GM19239 (cell line): ENCODE results near the gene TNK2.

Experiments used
- DNase-seq: peaks from one replicate; pipeline ENCODE4 v3.0.0; 2011; ENCODE audit warnings: low spot score; ENCODE audit not compliant: insufficient read length
- FAIRE-seq: peaks from 2 replicates; lab custom pipeline; 2011; peaks lifted over from hg19 to GRCh38; lab: Jason Lieb, UNC

TNK2 gene

GRCh38 chr3:195855471-195856409 is 52.6 kb downstream of the TNK2 start:
- no peak for FAIRE-seq
- no peak for DNase-seq

DNA sequence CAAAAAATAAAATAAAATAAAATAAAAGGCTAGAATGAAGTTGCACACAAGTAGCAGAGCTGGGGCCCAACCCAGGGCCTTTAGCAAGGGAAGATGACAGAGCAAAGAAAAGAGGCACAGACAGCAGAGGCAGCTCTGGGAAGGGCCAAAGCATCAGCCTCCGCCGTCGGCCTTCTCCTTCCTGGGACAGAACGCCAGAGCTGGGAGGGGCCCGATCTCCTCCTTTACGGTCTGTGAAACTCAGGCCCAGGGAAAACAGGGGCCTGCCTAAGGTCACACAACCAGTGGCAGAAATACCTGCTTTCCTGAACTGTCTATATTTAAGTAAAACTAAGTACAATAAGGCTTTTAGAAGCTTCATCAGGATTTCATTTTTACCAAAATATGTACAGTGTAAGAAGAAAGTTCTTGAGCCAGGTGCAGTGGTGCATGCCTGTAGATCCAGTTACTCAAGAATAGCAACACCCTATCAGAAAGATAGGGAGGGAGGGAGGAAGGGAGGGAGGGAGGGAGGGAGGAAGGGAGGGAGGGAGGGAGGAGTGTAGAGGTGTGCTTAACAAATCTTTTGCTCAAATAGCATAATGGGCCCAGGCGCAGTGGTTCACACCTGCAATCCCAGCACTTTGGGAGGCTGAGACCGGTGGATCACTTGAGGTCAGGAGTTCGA is 53.6 kb downstream of the TNK2 start:
- DNase-seq (no peak), FAIRE-seq (no peak)

- FAIRE-seq (no peak), DNase-seq (no peak)
These were observed 54.4 kb downstream of the TNK2 start for GRCh38 chr3:195853996-195854395.

- DNase-seq: no peak
- no peak for FAIRE-seq
These were observed 55.3 kb downstream of the TNK2 start for GRCh38 chr3:195853036-195853435.

DNA sequence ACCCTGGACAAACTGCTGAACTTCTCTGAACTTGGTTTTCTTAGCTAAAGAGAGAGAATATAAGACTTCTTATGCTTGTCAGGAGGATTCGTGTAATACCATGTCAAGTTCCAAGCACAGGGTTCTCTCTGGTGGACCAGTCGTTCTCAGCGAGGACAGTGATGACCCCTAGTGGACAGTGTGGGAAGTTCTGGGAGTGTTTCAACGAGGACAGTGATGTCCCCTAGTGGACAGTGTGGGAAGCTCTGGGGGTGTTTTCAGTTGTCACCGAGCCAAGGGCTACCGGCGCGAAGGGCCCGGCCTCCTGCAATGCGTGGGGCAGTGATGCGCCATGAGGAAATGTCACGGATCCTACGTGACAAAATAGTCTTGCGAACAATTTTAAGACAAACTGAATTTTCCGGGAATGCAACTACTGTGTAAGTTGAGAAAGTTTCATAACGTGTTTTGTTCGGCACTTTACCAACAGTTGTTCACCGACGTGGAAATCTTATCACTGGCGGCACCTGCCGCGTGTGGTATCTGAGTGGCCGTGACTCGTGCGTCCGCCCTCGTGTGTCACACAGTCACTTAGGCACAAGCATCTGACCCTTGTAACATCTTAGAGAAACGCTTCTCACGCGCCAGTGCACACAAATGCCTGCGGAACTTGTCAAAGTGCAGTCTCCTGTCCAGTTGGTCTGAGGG is 57.4 kb downstream of the TNK2 start:
- DNase-seq (peak; percentile 93), FAIRE-seq (peak; percentile 95)

GRCh38 chr3:195849322-195850074 is 58.9 kb downstream of the TNK2 start:
- FAIRE-seq (no peak), DNase-seq (no peak)

GRCh38 chr3:195847055-195847950 is 61.0 kb downstream of the TNK2 start:
- no peak for DNase-seq
- FAIRE-seq: no peak

DNA sequence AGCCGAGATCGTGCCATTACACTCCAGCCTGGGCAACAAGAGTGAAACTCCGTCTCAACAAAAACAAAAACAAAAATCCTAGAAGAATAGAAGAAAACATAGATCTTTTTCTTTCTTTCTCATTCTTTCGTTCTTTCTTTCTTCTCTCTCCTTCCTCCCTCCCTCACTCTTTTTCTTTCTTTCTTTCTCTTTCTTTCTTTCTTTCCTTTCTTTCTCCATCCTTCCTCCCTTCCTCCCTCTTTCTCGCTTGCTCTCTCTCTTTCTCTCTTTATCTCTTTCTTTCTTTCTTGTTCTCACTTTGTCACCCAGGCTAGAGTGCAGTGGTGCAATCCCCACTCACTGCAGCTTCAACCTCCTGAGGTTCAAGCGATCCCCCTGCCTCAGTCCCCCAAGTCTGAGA is 62.9 kb downstream of the TNK2 start:
- DNase-seq (no peak), FAIRE-seq (no peak)

DNA sequence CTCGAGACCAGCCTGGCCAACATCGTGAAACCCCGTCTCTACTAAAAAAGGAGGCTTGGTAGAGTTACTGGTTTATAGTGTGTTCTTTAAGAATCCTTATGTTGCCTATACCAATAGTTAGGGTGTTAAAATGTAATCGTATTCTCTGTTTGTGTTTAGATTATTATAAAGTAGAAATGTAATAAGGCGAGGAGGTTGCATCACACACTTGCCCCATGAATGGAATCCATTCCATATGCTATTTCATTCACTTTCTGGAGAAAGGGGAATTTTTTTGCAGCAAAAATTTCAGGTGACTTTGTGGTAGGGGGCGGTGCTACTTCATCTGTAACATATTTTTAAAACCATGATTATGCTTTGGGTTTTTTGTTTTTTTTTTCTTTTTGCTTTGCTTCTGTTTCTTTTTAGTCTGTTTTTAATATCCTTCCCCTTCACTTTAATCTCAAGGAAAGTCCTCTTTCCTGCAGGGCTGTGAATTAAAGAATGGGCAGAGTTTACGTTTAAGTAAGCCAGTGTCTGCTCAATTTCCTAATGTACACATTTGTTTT is 63.6 kb downstream of the TNK2 start:
- FAIRE-seq: no peak

DNA sequence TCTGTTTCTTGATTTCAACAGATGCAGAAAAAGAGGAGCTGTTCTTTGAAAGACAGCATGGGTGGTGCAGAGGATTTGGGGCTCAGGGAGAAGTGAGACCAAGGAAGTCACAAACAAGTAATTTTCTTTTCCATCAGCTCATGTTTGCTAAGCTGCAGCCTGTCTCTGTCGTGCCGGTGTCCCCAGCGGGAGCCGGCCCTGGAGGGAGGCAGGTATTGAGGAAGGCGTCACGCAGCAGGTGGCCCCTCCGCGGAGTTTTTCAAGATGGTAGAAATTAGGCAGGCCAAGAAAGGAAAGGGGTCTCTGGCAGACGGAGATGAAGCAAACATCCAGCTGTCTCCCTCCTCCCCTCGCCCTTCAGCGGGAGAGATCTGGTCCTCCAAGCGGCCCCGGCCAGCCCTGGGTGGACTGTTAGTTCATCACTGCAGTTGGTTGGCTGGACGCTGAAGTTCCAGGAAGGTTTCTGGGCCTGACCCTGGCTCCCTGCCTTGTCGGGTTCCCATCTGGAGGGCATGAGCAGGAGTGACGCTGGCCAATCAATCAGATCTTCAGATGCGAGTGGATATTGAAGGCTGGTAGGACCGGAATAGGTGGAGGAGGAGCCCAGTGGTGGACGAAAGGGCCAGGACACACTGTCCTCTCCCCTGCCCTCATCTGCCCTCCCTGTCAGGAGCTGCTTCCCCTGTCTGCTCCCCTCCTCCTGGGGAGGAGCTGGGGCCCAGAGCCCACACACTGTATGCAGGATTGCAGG is 68.9 kb downstream of the TNK2 start:
- FAIRE-seq (no peak), DNase-seq (no peak)

More for the DNA sequence above, 63.6 kb downstream of the TNK2 start:
- DNase-seq: no peak

DNA sequence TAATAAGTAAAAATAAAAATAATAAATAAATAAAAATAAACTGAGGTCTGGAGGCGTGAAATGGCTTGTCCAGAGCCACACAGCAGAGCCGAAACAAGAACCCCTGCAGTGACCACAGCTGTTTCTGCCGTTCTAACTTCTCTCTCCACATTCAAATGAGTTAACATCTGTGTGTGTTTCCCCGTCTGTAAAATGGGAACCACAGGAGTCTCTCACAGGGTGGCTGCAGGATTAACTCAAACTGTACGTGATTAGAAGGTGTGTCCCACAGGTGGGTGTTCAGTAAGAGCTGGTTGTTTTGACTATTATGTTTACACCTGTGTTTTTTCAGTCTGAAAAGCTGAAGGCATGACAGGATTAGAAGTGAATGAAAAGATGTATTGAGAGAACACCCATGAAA is 69.6 kb downstream of the TNK2 start:
- DNase-seq: no peak

DNA sequence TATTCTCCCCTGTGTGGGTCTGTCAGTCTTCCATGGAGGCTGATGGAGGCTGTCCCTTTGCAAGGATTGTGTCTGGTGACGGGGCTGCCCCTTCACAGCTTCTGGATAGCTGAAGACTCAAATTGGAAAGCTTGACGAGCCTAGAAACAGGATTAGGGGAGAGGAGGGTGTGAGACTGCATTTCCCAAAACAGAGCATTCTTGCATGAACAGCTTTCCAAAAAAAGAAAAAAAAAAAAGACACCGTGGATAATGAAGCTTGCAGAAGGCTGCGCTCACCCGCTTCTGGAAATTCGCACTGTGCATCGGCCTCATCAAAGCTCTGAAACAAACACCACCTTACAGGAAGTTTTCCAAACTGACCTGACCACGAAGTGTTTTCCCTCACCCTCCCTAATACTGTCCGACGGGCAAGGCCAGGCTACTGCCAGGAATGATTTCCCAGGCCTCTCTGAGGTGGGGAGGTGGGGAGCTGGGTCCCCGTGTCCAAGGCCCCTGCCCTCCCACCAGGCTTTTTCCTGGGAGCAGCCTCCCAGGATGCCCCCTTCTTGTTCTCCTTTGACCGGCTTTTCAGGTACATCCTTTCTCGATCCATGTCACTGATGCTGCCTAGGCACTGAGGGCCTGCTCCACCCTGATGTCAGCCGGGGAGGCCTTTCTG is 71.7 kb downstream of the TNK2 start:
- DNase-seq (no peak), FAIRE-seq (no peak)

More for the DNA sequence above, 69.6 kb downstream of the TNK2 start:
- FAIRE-seq: no peak

GRCh38 chr3:195835791-195836190 is 72.6 kb downstream of the TNK2 start:
- no peak for DNase-seq
- FAIRE-seq: no peak

GRCh38 chr3:195834675-195835583 is 73.4 kb downstream of the TNK2 start:
- no peak for FAIRE-seq
- DNase-seq: no peak

- FAIRE-seq (no peak), DNase-seq (no peak)
These were observed 78.5 kb downstream of the TNK2 start for GRCh38 chr3:195829897-195830254.

- FAIRE-seq (no peak), DNase-seq (no peak)
These were observed 79.6 kb downstream of the TNK2 start for GRCh38 chr3:195828762-195829161.
